Dedifferentiated amniotic fluid mesenchymal stem cell (primary cell): ENCODE data around the gene HMMR.

Experiments used
- DNase-seq: peaks from one replicate; pipeline ENCODE4 v3.0.0-alpha.2; 2016; ENCODE audit errors: extremely low spot score

The HMMR gene

DNA sequence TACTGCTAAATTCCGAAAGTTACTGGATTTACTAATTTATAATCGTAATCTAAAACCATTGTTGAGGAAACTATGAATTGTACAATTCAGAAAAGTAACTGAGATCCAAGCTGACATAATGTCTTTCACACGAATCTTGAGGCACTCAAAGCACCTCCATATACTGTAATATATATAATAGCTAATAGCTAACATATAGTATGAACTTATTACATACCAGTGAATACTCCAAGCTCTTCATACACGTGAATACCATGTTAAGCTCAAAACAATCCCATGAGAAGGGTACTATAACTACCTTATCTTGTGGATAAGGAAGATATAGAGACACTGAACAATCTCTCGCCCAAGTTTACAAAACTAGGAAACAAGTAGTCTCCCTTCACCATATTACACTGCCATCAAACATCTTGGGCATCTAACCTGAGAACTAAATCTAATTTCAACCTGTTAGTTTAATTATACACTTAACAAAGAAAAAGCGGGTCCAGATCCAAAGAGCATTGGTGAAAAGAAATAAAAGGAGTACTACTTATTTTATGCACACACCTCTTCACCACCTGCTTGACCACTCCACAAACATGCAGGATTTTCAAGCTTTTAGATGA, 1.6 kb upstream of the HMMR start:
- DNase-seq: no peak

DNA sequence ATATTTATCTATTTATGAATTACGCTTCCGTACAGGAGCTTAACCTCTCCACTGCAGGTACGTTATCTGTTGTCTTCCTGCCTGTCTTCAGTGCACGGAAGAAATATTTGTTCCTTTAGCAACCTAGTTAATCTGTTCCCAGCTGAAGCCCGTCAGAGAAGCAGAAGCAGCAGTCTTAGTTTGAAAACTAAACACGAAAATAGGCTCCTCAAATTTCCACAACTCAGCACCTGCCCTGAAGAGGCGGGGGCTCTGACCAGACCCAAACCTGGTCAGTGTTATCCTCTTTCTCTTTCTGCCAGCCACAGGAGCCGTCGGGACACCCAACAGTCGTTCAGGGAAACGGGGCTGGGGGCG, 992 bp upstream of the HMMR start:
- no peak for DNase-seq

DNA sequence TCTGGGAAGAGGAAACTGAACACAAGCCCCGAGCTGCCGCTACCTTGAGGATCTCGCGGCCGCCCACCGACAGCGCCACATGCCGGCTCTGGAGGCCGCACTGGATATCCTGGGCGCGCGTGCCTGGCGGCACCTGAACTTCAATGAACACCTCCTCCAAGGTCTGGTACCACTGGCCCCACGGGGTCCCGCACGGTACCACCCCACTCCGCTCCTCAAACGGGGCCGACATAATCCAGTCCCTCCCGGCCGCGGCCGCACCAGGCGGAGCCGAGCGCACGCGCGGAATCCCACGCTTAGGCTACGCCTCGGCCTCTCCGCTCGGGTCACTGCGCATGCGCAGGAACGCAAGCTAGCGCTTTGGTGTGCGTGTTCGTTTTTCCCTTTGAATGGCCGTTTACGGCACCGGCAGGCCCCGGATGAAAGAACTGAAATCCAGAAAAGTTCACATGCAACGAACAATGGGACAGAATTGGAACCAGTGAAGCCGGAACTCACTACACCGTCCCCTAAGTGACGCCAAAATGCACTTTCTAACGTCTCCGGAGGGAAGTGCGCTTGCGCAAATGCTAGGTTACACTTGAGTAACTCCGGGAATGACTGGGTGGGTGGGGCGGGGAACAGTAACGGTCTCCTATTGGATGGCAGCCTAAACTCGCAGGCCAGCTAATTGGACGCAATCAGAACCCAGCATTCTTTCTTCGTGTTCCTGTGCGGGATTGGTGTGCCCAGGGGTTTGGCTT, 442 bp upstream of the HMMR start, which contains the start of gene NUDCD2:
NUDCD2 (minus strand) TSS at position 284 of the 743 bp plus-strand sequence; CDS start at position 232, 52 bp downstream.
- DNase-seq: peak; percentile 99

DNA sequence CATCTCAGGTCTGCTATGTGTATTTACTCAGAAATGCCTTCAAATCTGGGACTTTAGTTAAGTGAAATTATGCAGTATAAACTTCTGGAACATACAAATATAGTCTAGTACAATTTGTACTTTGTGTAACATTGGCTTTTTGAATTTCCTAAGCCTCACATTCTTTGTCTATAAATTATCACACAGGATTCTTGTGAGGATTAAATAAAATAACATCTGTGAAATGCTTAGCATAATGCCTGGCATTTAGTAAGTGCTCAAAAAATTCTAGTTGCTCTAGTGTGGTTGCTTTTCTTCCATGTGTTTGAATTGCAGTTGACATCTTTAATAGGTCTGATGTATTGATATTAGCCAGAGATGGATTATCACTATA, 2.6 kb downstream of the HMMR start:
- no peak for DNase-seq

DNA sequence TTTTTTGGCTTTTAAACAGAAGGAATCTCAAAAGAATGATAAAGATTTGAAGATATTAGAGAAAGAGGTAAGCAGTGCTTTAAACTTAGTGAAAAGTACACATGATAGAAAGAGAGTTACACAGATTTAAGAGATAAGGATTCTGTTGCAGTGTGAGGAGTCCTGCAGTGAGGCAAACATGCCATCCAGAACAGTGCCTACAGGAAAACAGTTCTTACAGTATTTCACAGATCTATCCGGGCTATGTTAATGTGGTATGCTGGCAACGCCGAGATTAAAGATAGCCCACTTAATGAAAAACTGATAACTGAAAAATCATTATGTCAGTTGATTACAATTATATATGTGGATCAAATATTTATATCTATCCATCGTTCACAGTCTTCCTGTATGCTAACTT, 7.2 kb downstream of the HMMR start:
- no peak for DNase-seq

DNA sequence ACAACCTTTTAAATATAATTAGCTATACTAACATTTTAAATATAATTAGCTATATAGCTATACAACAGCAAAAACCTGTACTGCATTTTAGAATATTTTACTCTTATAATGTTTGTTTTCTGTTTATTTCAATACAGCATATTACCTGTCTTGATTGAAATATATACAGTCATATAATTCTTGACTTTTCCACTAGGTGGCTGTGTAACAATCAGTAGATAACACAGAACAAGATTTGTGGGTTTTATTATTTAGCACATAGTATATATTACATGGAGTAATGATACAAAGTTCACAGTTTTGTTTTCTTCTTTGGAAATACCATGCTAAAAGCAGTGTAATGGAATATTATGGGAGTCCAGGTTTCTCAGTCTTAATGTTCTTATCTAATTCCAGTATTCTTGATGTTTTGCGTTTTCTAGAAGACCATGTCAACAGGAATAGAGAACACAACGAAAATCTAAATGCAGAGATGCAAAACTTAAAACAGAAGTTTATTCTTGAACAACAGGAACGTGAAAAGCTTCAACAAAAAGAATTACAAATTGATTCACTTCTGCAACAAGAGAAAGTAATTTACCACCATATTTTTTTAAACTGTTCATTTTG, 13.3 kb downstream of the HMMR start:
- no peak for DNase-seq

DNA sequence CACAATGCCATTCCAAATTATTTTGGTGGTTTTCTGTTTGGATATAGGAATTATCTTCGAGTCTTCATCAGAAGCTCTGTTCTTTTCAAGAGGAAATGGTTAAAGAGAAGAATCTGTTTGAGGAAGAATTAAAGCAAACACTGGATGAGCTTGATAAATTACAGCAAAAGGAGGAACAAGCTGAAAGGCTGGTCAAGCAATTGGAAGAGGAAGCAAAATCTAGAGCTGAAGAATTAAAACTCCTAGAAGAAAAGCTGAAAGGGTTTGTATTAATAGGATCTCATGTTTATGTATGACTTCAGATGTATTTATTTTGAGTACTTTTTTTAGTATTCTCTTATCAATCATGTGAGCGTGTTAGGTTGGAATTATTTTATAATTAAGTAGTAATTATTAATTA, 15.0 kb downstream of the HMMR start:
- no peak for DNase-seq

DNA sequence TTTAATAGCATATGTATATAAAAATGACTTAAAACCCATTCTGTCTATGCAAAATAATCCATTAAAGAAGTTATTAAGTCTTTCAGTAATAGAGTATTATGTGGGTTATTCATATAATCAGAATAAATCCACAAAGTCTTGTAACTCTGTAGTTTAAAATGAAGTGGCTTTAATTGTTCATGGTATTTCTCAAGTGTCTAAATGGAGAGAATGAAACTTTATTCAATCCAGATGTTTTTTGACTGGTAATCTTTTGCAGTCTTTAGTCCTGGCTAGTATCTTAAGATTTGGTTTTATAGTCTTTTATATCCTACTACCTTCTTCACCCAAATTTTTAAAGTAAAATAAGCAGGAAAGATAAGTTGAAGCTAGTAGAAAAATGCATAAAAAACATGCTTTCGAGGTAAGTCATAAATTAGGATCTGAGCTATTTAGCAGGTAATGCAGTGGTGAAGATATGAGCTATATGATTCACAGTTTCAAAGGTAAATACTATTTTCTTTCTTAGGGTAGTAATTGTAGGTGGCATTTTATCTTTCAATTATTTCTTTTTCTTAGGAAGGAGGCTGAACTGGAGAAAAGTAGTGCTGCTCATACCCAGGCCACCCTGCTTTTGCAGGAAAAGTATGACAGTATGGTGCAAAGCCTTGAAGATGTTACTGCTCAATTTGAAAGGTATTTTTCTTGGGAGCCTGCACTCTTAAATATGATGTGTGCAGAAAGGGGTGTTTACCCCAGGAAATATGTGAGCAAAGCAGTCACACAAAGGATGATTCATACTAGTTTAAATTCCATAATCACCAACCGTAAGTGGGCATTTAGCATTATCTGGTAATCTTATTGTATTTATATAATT, 17.9 kb downstream of the HMMR start:
- DNase-seq: no peak

DNA sequence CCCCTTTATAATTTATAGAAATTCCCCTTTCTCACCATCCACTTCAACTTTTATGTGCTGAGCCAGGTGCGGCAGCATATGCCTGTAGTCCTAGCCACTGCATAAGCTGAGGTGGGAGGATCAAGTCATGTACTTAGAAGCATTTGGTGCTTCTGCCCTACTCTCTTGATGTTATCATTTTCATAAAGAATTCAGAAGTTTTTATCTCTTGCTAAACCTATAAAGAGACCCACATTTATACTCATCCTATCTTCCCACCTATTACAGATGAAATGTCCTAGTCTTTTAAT, 18.5 kb downstream of the HMMR start:
- DNase-seq: no peak

DNA sequence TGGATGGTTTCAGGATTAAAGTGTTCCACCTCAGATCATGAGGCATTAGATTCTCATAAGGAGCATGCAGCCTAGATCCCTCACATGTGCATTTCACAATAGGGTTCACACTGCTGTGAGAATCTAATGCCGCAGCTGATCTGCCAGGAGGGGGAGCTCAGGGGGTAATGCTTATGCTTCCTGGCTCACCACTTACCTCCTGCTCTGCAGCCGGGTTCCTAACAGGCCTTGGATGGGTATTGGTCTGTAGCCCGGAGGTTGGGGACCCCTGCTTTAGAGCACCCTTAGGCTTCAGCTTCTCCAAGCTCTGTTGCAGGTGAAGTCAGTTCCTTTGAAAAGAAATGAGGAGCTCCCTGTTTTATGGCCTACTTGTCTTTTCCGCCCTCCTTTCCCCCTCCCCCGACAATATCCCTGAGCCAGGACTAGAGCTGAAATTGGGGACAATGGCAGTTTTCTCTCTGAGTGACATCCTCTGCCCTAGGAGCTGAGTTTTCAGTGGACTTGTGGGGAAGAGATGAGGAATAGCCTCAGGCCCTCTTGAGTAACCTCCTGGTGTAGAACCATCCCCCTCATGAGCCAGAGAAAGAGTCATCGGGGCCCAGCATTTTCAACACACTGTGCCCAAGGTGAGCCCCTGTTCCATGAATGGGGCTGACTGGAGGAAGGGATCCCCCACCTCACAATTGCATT, 28.8 kb downstream of the HMMR start:
- DNase-seq: no peak

DNA sequence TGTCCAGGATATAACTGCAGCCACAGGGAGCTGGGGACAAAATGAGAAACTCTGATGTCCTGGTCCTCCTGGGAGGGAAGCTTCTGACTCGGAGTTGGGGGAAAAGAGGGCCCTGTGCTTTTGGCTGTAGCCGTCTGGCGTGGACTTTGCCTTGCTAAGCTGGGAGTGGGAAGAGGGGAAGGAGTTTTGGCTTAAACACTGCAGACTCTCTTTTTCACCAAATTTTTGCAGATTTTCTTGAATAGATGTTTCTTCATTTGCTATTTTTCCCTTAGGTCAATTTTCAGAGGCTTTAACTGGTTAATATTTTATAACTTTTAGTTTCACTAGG, 29.3 kb downstream of the HMMR start:
- no peak for DNase-seq

DNA sequence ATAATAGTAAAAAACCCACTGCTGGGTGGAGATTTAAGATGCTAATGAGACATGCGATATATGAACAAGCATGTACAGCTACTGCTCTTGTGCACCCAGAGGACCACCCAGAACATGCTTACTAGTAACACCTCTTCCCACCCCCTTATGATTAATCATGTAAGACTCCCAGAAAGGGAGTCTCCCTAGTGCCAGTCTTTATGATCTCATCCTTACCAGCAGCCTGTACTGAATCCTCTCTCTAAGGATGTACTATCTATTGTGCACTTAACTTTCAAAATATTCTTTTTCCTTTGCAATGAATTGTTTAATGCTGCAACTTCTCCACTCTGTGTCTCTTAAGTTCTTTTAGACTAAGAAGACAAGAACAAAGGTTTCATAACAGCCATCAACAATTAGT, 35.9 kb downstream of the HMMR start:
- DNase-seq: no peak

DNA sequence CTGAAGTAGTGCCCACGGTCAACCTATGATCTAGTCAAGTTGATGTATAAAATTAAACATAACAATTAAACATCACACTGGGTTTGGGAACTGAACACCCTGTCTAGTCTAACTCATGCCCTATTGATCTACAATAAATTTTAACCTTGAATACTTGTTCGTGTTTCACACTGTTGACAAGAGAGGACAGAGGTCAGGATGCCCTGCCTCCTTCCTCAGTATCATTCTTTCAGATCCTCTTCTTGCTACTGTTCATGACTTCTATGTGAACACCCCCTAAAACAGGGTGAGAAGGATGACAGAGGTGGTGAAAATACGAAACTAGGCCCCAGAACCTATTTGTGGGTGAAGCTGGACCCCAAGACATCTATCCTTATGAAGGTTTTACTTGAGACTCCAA, 36.9 kb downstream of the HMMR start:
- no peak for DNase-seq

DNA sequence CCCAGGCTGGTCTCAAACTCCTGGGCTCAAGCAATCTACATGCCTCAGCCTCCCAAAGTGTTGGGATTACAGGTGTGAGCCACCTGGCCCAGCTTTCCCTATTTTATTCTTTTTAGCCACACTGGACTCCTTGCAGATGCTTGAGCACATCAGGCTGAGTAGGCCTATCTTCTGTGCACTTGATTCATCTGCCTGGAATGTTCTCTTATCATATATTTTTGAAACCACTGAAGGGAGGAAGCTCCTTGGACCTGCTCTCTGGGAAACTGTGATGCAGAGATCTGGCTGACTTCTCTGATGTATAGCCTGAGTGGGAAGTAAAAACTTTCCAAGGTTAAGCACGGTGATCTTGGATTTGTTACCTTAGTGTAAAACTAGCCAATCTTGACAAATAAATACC, 38.5 kb downstream of the HMMR start:
- no peak for DNase-seq

DNA sequence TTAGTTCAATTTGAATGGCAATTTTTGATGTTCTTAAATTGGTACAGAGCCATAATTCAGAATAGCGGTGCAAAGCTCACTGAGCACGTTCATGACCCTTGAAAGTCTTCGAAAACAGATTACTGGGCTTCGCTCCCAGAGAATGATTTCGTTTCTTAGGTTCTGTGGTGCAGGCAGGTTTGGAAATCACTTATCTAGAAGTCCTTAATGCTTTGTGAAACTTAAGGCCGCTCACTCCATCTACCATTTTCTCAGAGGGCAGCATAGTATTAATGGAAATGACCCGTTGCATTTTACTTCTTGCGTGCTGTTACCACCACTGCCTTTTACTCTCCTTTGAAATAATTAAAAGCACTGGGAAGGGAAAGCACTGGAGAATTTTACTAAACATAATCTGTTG, 42.1 kb downstream of the HMMR start:
- DNase-seq: no peak

DNA sequence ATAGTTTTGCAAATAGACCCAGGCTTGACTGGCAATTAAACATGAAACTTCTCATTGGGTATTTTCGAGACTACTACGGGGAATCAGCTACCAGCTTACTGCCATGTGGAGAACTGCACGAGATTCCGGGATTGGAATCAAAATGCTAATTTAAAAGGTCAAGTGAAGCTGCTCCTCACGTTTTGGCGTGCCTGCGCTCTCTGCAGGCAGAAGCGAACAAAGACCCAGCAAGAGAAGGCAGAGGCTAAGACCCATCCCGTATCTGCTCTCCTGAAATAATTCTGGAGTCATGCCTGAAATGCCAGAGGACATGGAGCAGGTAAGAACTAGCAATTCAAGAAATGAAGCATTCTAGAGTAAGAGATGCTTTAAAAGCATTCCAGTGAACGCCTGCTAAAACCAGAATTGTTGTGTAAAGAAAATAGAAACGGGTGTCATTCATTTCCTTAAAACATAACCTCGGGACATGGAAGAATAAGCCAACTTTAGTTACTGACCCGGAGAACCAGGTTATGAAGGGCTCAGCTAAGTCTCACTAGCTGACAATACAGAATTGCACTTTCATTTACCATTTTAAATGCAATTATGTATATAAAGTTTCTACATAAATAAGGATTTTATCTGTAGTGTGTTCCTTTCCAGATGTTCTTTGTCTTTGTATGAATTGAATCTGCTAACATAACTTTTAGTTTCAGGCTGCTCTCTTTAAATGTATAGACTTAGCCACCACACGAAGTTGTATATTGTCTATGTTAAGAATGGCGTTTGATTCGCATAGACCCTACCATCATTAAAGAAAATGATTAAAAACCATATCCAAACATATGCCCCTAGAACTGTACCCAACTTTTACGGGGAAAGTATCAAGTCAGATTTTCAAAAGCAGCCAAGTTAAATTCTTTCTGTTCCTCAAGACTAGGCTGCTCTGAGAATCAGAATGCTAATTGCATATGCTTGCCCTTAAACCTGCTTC, 43.0 kb downstream of the HMMR start:
- peak; percentile 84 for DNase-seq

DNA sequence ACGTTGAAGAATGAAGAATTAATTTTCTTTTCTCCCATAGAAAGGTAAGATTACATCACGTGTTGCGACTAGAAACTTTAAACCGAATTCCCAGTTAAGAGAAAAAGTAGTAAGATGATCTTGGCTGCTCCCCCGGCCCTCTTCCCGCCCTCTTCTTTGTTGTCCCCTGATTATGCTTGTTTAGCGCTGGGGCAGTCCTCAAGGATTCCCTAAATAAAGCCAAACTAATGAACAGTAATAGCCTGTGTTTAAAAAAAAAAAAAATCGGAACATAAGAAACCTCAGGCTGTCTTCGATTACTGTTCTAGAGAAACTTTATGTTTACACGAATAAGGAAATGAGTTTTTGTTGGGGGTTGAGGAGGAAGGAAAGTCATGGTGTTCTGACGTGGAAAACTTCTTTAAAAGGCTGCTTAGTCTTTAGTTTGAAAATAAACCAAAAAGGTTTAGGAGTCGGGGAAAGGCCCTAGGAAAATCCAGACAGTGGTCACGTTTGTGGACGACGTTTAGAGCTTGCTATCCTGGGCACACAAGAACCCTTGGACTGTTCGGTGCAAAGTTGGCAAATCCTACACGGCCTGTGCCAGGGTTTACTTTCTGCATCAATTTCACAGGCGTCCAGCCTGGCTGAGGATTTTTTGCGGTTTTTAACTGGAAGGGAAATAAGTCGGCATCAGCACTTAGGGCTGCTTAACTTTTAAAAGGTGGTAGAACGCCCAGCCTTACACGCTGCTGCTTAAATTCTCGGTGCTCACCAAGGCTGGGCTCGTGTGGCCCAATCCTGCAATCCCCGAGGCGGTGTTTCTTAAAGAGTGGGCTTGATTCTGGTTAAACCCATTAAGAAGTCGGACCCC, 43.9 kb downstream of the HMMR start:
- DNase-seq: peak; percentile 28

DNA sequence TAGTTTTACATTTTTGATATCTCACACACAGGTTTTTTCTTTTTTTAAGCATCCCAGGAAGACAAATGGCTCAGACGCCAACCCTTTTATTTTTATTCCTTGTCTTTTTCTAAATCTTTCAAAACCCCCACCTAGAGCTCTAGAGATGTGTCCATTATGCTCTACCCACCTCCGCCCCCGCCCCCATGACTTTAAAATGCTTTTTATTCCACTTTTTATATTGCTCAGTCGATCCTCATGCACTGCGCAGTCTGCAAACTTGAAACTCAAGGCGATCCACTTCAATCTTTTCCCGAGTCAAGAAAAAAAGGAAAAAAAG, 44.6 kb downstream of the HMMR start:
- DNase-seq: no peak

DNA sequence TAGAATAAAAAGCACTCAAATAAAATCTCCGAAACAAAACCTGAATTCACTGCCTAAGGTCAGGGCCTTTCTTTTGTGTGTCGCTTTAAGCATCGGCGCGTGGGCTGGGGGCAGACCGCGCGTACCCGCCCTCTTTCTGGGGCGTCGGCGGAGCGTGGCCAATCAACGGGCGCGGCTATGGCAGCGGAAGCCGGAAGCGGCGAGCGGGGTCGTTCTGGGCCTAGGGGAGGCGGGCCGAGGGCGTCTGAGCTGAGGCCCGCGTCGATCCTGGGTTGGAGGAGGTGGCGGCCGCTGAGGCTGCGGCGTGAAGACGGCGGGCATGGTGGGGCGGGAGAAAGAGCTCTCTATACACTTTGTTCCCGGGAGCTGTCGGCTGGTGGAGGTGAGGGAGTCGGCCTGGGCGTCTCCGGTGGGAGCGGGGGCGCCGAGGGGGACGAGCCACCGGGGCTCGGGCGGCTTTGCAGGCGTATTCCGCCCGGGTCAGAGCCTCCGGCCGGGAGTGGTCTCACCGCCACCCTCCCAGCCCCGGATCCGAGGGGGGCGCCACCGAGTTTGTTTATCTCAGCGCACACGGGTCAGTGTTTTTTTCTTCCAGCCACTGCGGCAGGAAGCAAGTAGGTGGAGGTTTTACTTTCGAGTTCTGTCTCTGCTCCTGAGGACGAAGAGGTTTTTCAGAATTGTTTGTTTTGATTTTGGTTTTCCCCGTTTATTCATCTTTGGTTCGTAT, 45.1 kb downstream of the HMMR start, which contains the start of gene MAT2B:
MAT2B (plus strand) TSS at position 252 of the 727 bp plus-strand sequence; CDS start at position 320, 68 bp downstream.
- peak; percentile 93 for DNase-seq

DNA sequence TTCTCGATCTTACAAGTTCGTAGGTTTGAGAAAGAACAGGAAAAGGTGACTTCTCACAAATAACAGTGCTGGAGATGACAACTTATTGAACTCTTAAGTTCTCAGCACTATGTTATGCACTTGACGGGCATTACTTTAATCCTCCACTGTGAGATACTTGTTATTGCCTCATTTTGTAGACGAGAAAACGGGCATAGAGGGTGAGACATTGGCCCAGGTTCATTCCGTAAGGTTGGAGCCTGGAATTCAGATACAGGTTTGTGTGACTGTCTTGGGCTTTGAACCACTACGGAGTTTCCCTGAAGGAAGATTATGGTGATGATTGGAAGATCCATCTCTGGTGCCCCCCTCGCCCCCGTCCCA, 45.6 kb downstream of the HMMR start:
- DNase-seq: no peak
